Activated CD4-positive, CD25-positive, alpha-beta regulatory T cell treated with anti-CD3 and anti-CD28 coated beads, Interleukin-2, amount 50 U/mL, for 72 hours (primary cell): ENCODE measurements around the gene NODAL.
A peak's percentile ranks its signal among the peaks of the same experiment; 100 is the strongest.

Source experiments
- DNase-seq: peaks from one replicate; pipeline ENCODE4 v3.0.0; 2021

Gene NODAL

DNA sequence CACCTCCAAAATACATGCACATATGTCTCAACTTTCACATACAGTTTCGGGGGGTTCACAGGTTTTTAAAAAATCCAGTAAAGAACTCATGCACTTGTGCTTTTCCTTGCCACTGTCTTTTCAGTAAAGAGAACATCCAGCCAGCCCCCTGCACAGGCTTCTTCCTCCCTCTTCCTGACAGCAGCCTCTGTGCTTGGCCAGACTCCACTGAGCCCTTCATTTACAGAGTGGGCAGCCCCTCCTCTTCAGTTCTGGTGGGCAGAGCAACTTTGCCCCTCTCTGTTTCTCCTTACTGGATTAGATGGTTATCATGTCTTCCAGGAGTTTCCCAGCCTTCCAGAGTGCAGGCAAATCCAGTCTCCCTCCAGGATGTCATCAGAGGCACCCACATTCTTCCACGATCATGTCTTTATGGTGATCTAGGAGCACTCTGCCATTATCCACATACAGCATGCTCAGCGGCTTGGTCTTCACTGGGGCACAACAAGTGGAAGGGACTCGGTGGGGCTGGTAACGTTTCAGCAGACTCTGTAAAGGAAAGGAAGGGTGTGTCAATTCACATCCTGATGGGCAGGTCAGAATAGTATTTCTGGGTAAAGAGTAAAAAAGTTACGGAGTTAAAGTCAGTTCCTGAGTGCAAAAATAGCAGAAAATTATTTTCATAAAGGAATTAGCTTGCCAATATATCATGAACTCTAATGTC is 8.8 kb downstream of the NODAL start:
- DNase-seq, result no peak

- DNase-seq, result no peak
Measured at GRCh38 chr10:70432101-70432500, 9.4 kb downstream of the NODAL start.

- DNase-seq, result no peak
Measured at GRCh38 chr10:70430493-70431445, 10.7 kb downstream of the NODAL start.

DNA sequence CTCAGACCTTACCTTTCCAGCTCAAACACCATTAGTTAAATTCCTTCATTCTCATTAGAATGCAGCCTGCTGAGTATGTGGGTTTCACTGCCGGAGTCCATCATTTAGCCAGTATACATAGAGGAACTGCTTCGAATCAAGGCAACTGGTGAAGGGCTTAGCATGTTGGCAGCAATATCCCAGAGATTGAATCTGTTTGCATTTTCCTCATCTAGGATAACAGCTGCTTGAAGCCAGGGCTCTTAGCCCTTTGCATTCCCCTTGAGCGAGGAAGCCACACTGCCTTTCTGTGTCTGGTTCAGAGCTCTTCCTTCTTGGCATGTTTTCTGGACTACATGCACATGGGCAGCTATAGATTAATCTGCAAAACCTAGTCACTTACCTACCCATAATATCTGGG is 14.7 kb downstream of the NODAL start:
- no peak for DNase-seq

DNA sequence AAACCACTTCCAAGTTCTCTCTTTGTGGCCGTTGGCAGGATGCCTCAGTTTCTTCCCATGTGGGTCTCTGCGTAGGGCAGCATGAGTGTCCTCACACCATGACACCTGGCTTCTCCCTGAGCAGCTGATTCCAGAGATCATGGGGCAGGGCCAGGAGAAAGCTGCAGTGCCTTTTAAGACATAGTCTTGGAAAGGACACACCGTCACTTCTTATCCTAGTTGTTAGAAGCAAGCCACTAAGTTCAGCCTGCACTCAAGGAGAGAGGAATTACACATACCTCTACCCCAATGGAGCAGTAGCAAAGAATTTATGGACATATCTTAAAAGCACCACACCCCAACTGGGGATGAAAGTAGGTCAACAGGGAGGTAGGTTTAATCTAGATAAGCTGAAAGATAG is 16.4 kb downstream of the NODAL start:
- DNase-seq, result no peak

GRCh38 chr10:70424320-70424719 is 17.2 kb downstream of the NODAL start:
- no peak for DNase-seq

DNA sequence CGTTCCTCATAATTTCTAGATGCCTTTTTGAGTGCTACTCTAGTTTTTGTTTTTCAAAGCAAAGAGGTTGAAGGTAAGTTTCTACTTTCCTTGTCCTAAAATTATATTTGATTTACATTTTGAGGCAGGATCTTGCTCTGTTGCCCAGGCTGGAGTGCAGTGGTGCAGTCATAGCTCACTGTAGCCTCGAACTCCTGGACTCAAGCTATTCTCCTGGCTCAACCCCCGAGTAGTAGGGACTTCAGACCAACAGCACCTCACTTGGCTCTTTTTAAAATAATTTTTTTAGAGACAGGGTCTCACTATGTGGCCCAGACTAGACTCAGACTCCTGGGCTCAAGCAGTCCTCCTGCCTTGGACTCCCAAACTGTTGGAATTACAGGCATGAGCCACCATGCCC is 22.8 kb downstream of the NODAL start:
- no peak for DNase-seq

GRCh38 chr10:70418229-70418628 is 23.3 kb downstream of the NODAL start:
- DNase-seq, result no peak

- no peak for DNase-seq
Measured at GRCh38 chr10:70417568-70417967, 23.9 kb downstream of the NODAL start.

DNA sequence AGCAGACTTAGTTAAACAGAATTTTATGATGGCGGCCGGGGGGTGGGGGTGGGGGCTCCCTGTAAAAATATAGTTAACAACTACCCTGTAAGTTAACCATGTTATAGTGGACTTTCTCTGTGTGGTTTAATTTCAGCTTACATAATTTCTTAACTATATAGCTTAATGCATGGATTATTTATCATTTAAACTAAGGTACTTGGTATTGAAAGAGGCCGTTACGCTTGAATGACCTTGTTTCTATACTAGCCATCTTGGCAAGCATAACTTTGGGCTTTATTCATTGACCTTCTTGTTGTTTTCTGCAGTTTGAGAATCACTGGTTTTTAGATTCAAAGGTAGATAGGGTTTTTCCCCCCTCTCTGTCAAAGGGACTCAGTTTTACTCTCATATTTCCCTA is 29.1 kb downstream of the NODAL start:
- no peak for DNase-seq

GRCh38 chr10:70410608-70411007 is 30.9 kb downstream of the NODAL start:
- DNase-seq, result no peak

DNA sequence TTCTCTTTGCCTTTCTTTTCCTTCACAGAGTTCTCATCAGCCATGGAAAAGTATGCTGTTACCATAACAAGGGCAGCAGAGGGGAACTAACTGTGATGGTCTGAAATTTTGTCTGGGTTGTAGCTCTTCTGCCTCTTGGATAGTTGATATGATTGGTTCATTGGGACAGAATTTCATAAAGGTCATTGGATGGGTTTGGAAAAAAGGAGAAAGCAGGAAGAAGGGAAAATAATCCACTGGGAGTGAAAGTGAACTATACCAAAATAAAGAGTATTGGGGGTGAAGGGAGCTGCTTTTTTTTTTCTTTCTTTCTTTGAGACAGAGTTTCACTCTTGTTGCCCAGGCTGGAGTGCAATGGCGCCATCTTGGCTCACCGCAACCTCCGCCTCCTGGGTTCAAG is 31.7 kb downstream of the NODAL start:
- DNase-seq, result no peak

- peak; percentile 39 for DNase-seq
Measured at GRCh38 chr10:70405037-70405824, 36.2 kb downstream of the NODAL start.

GRCh38 chr10:70404787-70405036 is 36.8 kb downstream of the NODAL start:
- no peak for DNase-seq

DNA sequence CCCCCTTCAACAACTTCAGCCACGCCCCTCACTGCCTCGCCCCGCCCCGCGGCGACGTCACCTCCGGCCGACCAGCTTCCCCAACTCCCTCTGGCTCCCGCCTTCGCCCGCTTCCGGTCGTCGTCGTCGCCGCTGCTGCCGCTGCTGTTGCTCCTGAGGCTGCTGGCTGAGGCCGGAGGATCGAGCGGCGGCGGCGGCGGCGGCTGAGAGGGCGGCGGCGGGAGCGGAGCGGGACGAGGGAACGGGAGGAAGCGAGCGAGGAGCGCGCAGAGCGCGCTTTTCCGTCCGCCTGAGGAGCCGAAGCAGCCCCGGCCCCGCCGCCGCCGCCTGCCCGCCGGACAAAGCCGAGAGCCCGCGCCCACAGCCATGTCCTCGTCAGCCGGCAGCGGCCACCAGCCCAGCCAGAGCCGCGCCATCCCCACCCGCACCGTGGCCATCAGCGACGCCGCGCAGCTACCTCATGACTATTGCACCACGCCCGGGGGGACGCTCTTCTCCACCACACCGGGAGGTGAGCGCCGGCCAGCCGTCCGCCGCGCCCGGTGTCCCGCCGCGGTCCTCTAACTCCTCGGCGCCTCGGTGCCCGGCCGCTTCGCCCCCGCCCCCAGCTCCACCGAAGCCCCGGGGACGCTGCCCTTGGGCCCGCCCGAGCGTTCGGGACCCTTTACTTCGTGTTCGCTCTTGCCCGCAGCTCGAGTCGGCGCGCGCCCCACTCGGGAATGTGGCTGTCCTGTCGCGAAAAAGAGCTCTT is 37.3 kb downstream of the NODAL start, which contains the start of gene EIF4EBP2:
Gene EIF4EBP2, plus strand, starts transcription at position 110 of the 751 bp plus-strand sequence. Its CDS starts 257 bp downstream, at position 367.
- DNase-seq, result peak; percentile 100

DNA sequence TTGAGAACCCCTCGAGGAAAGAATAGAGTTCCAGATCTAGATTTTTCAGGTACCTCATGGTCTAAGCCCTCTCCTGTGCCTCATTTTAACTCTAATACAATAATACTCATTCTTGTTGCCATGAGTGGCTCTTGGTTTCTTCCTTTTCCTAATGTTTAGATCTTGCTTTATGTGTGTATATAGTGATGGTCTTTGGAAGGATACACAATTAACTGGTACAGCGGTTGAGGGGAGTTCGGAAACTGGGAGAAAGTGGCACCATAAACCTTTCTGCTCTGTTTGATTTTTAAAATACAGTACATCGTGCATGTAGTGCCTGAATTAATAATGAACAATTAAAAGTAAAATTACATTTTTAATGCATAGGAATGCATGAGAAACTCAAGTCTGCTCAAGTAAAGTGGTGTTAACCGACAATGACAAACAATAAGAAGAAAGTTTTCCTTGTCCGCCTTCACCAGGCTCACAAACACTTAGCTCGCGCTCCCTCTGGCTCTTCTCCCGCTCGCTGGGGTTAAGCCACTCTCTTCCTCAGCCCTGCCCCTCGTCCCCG is 37.9 kb downstream of the NODAL start:
- DNase-seq, result no peak

GRCh38 chr10:70399177-70399576 is 42.3 kb downstream of the NODAL start:
- no peak for DNase-seq

DNA sequence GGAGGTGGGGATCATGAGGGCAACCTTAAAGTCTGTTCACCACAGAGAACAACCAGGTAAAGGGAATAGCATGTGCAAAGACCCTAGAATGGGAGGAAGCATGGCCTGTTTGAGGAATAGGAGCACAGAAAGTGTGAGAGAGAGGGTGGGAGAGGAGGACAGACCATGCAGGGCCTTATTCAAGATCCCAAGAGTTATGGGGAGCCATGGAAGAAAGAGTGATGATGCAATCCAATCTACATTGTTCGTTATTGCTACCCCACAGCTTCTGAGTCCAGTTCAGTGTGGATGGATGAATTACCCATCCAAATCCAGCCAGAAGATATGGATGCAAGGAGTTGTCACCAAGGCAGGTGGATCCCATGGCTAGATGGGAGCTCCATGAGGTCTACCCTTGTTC is 45.3 kb downstream of the NODAL start:
- no peak for DNase-seq

DNA sequence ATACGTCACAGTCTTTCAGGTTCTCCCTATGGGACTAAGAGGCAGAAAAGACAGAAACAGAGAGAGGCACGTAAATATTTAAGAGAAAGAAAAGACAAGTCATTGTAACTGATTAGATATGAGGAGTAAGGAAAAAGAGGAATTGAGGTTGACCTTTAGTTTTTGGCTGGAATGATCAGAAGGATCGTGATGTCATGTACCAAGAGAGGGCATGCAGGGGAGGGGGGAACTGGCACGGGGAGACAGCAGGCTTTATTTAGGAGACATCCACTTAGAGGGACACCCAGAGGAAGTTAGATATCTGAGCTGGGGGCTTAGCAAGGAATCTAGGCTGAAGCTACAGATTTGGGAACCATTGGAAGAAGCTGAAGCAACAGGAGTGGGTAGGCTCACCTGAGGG is 49.8 kb downstream of the NODAL start:
- no peak for DNase-seq
